EH (cell line): ENCODE measurements around the gene INPP5A.

ENCODE experiments used
- DNase-seq: peaks from one replicate; pipeline ENCODE4 v3.0.0-alpha.2; 2015; ENCODE audit warnings: low read depth

INPP5A gene

DNA sequence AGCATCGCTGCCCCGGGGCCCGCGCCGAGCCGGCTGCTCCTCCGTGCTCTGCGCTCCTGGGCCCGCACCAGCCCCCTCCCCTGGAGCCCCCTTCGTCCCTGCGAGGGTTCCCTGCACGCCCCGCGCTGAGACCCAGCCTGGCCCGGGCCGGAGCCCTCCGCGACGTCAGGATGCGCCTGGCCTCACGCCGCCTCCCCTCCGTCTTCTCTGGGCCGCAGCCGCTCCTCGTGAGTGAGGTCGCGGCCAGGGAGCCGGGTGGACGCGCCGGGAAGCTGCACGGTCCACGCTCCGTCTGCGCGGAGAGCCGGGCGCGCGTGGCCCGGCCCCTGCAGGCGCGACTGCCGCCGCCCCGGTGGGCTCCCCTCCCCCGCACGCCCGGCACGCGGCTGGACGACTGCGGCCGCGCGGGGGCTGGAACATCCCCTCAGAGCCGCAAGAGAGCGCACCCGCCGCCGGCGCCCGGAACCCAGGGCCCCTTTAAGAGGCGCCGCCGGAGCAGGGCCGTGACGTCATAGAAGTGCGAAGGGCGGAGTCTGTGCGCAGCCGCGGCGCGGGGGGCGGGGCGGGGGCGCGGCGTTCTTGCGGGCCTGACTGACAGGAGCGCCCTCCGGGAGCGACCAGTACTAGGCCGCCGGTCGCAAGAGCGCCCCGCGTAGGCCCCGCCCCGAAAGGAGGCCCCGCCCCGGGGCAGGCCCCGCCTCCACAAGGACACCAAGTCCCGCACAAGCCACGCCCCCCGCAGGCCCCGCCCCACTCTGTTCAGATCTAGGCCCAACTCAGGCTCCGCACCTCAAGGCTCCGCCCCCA lies 507 bp upstream of the INPP5A start:
- DNase-seq: peak; percentile 99

DNA sequence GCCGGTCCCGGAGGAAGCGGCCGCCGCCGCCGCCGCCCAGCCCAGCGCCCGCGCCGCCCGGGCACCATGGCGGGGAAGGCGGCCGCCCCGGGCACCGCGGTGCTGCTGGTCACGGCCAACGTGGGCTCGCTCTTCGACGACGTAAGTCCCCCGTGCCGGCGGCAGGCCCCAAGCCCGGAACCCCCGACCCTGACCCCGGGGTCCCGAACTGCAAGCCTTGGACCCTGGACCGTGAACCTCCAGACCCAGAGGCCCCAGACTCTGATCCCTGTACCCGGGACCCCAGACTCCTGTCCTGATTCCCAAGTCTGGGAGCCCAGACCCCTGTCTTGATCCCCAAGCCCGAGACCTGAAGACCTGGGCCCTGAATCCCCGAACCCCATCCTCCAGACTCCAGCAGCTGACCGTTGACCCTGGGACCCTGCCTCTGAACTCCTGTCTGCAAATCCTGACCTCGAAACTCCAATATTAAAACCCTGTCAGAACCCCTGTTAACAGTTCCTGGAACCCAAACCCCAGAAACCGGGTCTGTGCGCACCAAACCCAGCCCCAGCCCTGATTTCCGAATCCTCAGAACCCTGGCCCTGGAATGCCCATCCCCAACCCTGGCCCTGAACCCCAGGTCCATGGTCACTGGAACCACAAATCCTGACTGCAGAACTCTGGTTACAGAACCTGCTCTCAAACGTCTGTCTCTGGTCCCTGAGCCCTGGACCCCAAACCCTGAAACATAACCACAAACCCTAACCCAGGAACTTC lies 623 bp downstream of the INPP5A start:
- DNase-seq: no peak

DNA sequence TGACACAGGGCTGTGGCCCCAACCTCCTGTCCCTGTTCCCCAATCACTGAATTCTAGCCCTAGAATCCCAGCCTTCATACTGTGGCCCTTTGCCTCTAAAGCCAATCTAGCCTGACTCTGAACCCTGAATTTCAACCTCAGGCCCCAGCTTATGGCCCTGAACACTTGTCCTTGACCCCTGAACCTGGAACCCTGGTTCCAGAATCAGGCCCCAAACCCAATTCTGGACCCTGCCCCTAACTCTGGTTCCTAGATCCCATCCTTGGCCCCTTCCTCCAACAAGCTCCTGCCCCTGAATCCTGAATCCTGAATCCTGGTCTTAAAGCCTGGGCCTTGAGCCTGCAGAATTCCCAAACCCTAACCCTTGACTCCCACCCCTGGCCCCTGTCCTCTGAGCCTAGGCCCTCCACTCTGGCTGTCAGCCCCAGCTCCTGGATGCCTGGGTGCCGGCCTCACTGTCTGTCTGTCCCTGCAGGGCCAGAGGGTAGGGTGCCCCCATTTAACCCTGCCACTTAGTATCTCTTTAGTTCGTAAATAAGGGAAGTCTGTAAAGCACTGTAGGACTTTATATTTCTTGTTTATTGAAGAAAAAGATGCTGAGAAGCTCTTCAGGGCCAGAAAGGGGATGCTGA lies 1.3 kb downstream of the INPP5A start:
- no peak for DNase-seq

DNA sequence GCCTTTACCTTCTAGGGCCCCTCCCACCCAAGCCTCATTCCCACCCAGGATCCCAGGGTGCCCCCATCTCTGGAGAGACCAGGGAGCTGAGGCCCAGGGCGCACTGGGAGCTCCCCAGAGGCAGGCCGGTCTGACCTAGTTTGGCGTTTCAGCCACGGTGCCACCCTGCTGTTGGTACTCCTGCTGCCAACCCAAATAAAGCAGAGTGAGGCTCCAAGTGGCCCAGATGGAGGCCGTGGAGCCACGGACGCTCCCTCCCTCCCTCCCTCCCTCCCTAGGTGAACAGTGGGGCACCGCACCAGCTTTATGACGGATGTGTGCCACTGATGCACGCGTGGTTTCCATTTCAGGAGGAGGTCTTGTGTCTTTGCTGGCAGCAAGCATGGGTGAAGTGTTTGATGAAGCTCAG lies 1.8 kb downstream of the INPP5A start:
- peak; percentile 34 for DNase-seq

DNA sequence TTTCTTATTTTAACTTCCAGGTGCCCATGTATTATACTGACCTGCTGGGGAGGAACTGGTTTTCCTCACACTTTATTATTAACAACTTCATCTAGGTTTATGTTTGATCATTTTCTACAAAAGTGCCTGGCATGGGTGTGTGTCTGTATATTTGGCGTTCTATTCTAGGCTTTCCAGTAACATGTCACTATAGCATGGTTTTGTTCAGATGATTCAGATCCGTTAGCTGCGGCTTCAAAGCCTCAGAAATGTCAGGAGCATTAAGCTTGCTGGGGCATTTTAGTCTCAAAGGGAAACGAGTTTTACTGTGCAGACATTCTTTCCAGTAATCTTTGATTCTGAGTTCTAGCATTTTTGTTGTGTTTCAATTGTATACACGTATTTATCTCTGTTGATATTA lies 2.3 kb downstream of the INPP5A start:
- DNase-seq: peak; percentile 83

DNA sequence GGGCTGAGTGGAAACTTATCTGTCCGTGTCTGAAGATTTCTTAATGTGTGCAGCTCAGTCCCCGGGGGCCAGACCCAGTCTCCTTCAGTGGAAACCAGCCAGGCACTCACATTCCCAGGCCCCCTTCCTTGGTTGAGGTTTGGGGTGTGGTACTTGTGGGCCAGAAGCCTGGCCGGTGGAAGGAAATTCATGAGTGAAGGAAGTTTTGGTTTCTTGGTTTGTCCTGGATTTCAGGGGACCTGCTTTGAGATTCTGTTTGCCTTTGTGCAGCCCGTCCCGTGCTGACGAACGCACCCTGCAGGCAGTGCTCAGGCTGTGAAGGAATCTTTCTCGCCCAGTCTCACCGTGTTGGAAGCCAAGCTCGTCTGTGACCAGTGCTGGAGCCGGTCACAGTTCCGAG lies 2.9 kb downstream of the INPP5A start:
- DNase-seq: peak; percentile 71

DNA sequence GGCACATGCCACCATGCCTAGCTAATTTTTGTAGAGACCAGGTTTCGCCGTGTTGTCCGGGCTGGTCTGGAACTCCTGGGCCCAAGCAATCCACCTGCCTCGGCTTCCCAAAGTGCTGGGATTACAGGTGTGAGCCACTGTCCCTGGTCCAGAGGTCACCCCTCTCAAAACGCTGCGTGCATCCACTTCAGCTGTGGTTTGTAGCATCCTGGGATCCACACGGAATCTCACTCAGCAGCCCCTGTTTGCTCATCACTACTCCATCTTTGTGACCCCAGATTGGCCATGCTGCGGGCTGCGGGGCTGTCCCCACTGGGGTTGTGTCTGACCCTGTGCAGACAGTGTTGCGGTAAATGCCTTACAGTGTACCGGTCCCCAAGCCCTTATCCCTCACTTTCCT lies 3.5 kb downstream of the INPP5A start:
- no peak for DNase-seq

DNA sequence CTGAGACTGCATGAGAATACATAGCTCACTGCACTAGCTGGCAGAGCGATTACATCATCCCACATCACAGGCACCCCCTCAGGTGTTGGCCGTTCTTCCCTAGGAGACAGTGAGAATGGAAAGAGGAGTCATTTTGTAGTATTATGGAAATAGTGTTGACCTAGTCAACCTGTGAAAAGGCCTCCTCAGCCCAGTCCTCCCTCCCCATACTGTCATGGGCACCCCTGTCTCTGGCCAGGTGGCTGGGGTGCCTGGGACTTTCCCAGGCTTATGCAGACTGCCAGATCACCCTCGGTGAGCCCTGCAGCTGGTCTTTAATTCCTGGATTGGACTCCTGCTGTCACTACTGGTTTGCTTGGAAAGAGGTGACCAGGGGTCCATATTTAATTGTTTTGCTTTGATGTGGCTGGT lies 4.0 kb downstream of the INPP5A start:
- DNase-seq: no peak

DNA sequence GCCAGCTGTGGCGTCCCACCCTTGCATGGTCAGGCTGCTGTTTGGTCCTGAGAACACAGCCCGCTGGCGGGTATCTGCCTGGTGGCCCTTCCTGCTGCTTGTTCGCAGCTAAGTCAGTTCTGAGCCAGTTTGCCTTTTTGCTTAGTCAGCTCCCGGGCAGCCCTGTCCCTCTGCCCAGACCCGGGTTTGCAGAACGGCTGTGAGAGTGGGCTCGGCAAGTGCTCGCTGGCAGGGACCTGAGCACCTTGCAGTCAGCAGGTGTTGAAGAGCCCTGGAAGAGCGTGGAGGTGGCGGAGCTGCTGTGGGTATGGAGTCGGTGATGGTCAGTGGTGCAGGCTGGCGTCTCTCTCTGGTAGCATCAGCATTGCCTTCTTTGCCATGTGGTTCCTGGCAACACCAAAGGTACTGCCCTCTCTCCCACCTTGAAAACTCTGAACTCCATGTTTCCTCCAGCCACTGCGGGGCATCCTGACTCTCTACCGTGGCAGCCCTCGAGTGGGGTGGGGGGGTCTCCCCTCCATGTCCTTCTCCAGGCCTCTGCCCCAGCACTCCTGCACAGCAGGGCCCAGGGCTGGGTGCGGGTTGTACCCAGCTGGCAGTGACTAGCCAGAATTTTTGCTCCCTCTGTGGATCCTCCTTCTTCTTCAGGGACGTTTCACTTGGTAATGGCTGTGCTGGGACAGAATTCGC lies 4.6 kb downstream of the INPP5A start:
- no peak for DNase-seq

DNA sequence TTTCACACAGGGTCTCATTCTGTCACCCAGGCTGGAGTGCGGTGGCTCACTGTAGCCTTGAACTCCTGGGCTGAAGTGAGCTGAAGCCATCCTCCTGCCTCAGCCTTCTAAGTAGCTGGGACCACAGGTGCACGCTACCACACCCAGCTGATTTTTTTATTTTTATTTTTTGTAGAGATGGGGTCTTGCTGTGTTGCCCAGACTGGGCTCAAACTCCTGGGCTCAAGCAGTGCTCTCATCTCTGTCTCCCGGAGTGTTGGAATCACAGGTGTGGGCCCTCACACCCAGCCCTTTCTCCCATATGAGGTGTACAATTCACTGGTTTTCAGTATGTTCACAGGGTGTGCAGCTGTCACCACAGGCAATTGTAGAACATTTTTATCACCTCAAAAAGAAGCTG lies 5.2 kb downstream of the INPP5A start:
- DNase-seq: no peak

DNA sequence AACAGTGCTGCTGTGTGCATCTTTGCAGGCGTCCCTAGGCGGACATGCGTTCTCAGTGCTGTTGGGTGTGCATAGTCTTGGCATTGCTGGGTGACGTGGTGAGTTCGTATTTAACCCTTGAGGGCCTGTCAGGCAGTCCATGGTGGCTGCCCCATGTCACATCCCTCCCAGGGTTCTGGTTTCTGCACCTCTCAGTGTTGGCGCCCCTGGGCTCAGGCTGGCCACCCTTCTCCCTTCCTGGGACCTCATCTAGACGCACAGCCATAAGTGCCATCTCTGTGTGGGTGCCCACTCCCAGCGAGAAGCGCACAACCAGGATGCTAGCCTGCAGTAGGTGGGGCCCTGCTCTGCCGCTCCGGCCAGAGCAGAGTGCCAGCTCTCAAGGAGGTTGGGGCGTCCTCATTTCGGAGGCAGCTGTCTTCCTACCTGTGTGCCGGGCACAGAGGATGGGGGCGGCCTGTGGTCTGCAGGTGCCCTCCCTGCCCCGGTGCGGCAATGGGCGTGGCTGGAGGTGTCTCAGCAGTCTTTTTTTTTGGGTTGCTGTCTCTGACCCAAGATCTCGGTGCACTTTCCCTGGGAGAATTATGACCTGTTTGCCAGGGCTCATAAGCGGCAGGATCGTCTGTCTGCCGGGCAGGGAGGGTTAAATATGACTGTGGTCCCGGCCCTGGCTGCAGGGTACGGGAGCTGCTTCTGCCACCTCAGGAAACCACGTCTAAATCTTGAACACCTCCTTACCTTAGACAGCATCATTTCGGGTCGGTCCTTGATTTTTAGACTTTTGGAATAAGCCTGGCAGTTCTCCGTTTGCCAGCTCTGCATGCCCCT lies 6.5 kb downstream of the INPP5A start:
- no peak for DNase-seq

DNA sequence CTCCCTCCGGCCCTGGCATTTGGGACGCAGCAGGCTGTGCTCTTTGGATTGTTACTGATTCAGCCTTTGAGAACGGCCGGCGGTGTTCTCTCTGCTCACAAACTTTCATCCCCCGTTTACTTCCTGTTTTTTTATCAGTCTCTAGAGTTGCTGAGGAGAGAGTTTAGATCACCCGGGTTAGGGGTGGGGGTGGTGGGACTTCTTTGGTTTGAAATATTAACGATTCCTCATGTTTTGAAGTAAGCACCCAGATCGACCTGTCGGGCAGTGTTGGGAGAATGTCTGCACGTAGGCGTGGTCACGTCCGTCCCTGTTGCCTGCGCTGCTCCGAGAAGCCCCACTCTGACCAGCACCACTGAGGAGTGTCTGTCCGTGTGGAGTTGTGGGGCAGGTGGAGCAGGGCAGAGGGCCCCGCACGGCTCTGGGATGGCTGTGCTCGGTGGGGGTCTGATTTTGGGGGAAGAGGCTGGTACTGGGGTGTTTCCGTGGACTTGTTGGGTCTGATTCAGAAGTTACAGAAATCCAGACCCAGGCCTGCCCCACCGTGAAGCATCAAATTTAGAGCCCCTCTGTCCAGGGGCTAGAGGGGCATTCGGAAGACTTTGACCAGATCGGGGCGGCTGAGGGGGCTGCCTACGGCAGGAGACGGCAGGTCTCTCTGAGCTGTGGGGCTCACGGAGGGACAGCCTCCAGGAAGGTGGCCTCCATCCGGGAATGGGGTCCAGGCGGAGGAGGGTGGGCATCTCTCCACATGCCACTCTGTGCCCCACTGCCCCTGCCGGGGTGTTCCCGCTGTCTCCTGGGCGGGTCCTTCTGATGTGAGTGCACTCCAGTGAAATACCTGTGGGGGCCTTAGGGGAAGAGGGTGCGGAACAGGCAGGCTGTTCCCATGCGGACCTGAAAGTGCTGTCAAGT lies 7.4 kb downstream of the INPP5A start:
- DNase-seq: no peak

DNA sequence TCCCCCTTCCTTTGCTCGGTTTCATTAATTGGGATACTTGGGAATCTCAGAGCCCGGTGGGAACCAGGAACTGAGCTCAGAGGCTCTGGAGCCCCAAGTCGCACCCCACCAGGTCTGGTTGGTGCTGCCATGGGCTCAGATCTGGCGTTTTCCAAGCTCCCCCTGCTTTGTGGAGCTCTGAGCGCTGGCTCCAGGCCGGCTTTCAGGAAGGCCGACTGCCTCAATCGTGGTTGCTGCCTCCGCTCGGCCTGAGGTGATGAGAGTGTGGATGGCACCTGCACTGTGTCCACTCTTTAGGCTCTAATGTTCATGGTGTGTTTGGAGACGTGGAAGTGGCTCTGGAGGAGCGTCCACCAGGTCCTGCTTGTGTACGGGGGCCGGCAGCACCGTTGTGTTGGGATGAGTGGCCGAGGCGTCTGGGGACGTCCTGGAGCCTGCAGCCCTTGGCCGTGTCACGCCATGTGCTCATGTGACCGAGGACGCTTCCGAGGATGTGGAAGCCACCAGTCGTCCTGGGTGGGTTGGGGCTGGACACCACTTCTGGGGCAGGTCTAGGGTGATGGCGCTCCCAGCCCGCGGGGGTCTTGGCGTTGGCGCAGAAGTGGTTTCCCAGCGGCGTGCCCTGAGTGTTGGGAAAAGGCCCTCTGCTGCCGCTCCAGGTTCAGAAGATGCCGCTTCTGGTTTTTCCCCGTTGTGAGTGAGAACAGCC lies 8.2 kb downstream of the INPP5A start:
- DNase-seq: no peak

DNA sequence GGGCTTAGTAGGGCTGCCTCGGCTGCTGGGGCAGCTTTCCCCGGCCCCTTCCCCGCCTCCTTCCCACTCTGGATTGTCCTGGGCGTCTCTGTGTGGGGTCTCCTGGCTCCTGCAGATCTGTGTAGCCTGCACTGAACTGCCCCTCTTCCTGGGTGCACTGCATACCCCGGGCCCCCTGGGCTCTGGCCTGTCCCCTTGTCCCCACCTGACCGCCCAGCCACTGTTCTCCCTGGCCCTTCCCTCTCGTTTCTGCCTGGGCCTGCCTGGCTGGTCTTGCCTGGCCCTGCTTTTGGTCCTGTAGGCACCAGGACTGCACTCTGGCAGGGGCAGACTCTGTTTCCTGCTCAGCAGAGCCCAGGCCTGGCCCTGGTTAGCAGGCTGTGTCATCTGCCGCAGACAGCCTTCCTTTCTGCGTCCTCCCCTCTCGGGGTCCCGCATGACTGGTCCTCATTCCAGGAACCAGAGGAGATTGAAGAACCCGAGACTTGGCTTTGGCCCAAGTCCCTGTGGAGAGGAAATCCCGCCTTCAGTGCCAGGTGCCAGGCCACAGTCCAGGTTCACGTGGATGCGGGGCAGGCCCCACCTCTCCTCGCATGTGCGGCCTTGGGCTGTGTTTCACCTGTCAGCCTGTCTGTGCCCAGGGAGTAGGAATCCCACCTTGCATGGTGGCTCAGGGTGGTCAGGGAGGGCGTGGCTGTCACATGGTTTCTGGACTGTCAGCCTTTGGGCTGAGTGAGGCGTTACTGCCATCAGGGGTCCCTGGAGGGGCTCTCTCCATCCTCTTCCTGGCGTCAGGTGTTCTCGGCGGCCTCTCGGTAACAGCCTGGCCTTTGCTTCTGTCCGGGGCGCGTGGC lies 9.2 kb downstream of the INPP5A start:
- no peak for DNase-seq

DNA sequence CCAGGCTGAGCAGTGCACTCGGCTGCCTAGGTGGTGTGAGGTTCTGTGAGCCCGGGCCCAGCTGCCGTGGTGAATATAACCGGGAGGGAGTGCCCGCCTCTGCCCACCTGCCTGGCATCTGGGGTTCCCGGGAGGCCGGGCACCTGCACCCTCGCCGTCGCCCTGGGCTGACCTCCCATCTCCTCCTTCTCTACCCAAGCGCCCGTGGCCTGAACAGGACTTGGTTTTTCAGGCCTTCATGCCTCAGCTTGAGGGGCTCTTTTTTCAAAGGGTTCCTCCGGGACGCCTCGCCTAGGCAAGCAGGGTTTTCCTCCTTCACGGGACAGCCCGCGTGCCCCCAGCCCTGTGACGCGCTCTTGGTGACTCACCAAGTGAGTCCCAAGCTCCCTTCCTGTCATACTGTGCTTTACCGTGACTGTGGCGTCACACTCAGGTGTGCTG lies 9.9 kb downstream of the INPP5A start:
- no peak for DNase-seq

DNA sequence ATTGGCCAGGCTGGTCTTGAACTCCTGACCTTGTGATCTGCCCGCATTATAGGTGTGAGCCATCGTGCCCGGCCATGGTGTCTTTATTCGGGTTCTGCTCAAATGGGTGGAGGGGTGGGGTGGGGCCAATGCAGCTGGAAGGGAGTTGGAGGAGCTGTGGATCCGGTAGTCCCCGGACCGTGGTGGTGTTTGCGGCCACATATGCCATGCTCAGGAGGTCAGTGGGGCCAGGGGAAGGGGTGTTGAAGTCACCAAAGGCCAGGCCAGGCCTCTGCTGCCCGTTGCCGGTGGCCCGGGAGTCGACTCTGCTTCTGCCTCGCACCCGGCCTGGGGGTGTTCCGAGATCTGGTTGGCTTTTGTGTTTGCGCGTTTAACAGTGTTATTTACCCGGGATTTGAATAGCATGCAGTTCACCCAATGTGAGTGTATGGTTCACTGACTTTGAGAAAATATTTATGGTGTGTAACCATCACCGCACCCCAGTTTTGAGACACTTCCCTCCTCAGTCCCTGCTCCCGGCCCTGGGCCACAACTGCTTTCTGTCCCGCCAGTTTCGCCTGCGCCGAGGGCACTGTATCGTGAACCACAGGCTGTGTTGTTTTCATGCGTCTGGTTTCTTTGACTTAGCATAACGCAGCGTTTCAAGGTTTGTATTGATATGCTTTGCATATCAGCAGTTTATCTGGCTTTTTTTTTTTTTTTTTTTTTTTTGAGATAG lies 10.7 kb downstream of the INPP5A start:
- DNase-seq: no peak

DNA sequence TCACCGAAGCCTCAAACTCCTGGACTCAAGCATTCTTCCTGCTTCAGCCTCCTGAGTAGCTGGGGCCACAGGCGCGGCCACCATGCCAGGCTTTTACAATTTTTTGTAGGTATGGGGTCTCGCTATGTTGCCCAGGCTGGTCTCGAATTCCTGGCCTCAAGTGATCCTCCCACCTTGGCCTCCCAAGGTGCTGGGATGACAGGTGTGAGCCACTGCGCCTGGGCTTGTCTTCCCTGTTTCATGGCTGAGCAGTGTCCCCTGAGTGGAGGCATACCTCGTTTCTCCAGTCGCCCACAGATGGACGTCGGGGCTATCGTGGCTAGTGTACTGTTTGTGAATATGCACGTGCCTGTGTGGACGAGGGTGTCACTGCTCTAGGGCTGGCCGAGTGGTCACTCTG lies 11.3 kb downstream of the INPP5A start:
- DNase-seq: no peak

DNA sequence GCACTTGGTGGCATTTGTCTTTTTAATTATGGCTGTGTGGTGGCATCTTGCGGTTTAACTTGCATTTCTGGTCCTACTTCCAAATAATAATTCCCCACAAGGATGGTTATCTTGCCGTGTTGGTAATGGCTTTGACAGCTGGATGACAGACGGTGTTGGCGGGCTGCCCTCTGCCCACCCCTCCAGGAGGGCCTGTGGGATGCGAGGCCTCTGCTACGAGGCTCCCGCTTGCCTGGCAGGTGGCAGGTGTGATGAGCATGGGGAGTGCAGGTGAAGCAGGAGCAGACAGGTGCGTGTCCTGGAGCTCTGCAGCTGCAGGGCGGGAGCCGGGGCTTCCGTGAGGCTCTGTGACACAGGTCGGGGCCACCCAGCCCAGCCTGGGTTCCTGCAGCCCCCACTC lies 11.8 kb downstream of the INPP5A start:
- no peak for DNase-seq
